ENCODE measurements around the gene ACTR1B.
"Not testable (repeated sequence)": the region's sequence is repeated elsewhere in the genome, so short reads cannot be mapped to it uniquely, and the experiment has no call there.

The ACTR1B gene

DNA sequence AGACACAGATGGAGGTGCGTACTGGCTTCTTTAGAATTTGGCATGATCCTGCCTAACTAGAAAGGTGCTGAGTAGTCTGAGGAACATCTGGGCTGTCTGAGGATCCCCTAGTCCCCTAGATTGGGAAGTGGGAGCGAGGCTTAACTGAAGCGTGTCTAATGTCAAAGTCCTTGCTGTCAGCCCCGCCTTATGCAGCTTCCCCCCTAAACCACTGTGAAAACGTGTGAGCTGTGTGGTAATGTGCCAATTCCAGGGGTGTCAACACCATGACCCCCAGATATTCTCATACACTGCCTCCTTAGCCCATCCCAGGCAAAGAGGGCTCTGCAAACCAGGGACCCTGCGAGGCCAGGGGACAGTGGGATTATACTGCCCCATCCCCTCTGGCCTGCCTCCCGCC, 51.9 kb downstream of the ACTR1B start:
- not testable (repeated sequence) for H4K8ac ChIP-seq (ENCODE audit: low read length); H3K4me2 ChIP-seq (ENCODE audit: low read length, poor library complexity, severe bottlenecking); H2BK12ac ChIP-seq (ENCODE audit: low read length in 2 of 2); H3K18ac ChIP-seq (ENCODE audit: low read depth in 1 of 2, low read length in 2 of 2); H3K4me3 ChIP-seq (ENCODE audit: insufficient read depth in 1 of 2, low read depth in 1 of 2, low read length in 2 of 2); H3K79me1 ChIP-seq (replicated peaks; ENCODE audit: low read length, poor library complexity, severe bottlenecking); H3K27ac ChIP-seq (ENCODE audit: low read length, poor library complexity, severe bottlenecking); H2BK5ac ChIP-seq (ENCODE audit: low read depth, low read length, poor library complexity, severe bottlenecking); DNase-seq; H3K36me3 ChIP-seq (ENCODE audit: control insufficient read depth in 1 of 2, insufficient read depth in 2 of 2, low read depth in 1 of 2, low read length in 2 of 2); H3K4ac ChIP-seq (ENCODE audit: low read depth in 1 of 2, low read length in 2 of 2); H3K9ac ChIP-seq (ENCODE audit: low read length); H3K4me1 ChIP-seq (ENCODE audit: control insufficient read depth, insufficient read depth, low read depth, low read length); H2AFZ ChIP-seq (ENCODE audit: low read depth, low read length); H3K14ac ChIP-seq (ENCODE audit: low read length in 2 of 2); H3K27me3 ChIP-seq (ENCODE audit: control insufficient read depth in 1 of 2, insufficient read depth in 1 of 2, low read length in 2 of 2); H2BK120ac ChIP-seq (ENCODE audit: low read depth, low read length); H2BK15ac ChIP-seq (ENCODE audit: low read depth, poor library complexity, severe bottlenecking); H3K23ac ChIP-seq (ENCODE audit: low read length in 2 of 2); H2AK5ac ChIP-seq (ENCODE audit: low read length, severe bottlenecking); H4K91ac ChIP-seq (ENCODE audit: low read length); H3K9me3 ChIP-seq (ENCODE audit: control insufficient read depth, low read length)
- WGBS: no CpG with 5 or more reads among the region's 7 CpGs

DNA sequence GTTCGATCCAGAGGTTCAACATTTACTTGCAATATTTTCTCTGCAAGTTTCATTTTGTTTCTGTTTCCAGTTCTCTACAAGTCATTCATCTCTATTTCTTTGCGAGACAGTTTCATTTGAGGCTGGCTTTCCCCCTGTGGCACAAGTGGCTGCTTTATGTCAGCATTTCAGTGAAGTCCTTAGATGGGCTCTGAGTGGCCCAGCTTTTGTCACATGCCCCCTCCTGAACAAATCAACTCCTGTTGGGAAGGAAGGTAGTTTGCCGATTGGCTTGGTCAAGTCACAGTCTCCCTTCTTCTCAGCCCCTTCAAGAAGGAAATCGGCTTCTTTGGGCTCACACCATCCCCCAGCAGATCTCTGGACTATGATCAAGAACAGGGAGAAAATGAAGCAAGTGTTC, 55.1 kb downstream of the ACTR1B start:
- not testable (repeated sequence) for H4K91ac ChIP-seq (ENCODE audit: low read length); H3K79me1 ChIP-seq (replicated peaks; ENCODE audit: low read length, poor library complexity, severe bottlenecking); H2AFZ ChIP-seq (ENCODE audit: low read depth, low read length); H3K9ac ChIP-seq (ENCODE audit: low read length); H3K27ac ChIP-seq (ENCODE audit: low read length, poor library complexity, severe bottlenecking); H2AK5ac ChIP-seq (ENCODE audit: low read length, severe bottlenecking); H4K8ac ChIP-seq (ENCODE audit: low read length); H3K4me2 ChIP-seq (ENCODE audit: low read length, poor library complexity, severe bottlenecking); H3K27me3 ChIP-seq (ENCODE audit: control insufficient read depth in 1 of 2, insufficient read depth in 1 of 2, low read length in 2 of 2); H2BK12ac ChIP-seq (ENCODE audit: low read length in 2 of 2); H3K36me3 ChIP-seq (ENCODE audit: control insufficient read depth in 1 of 2, insufficient read depth in 2 of 2, low read depth in 1 of 2, low read length in 2 of 2); H2BK15ac ChIP-seq (ENCODE audit: low read depth, poor library complexity, severe bottlenecking); H3K9me3 ChIP-seq (ENCODE audit: control insufficient read depth, low read length); H3K14ac ChIP-seq (ENCODE audit: low read length in 2 of 2); H2BK120ac ChIP-seq (ENCODE audit: low read depth, low read length); H3K23ac ChIP-seq (ENCODE audit: low read length in 2 of 2); H3K4me3 ChIP-seq (ENCODE audit: insufficient read depth in 1 of 2, low read depth in 1 of 2, low read length in 2 of 2); DNase-seq; H3K4me1 ChIP-seq (ENCODE audit: control insufficient read depth, insufficient read depth, low read depth, low read length); H2BK5ac ChIP-seq (ENCODE audit: low read depth, low read length, poor library complexity, severe bottlenecking); H3K18ac ChIP-seq (ENCODE audit: low read depth in 1 of 2, low read length in 2 of 2); H3K4ac ChIP-seq (ENCODE audit: low read depth in 1 of 2, low read length in 2 of 2)
- WGBS: 88% methylated on average over 2 of the region's 4 CpGs

Small RNA genes lying within 50 kb of the gene (small RNA-seq; reads per million reads assigned to genes)
- gene RNU4-8P (ENCODE audit: low read depth): 1.4 reads per million

All from mesenchymal stem cell (in vitro differentiated cells and primary cell).